ENCODE measurements around the gene VCX3B.
A peak's percentile ranks its signal among the peaks of the same experiment; 100 is the strongest.

The VCX3B gene

DNA sequence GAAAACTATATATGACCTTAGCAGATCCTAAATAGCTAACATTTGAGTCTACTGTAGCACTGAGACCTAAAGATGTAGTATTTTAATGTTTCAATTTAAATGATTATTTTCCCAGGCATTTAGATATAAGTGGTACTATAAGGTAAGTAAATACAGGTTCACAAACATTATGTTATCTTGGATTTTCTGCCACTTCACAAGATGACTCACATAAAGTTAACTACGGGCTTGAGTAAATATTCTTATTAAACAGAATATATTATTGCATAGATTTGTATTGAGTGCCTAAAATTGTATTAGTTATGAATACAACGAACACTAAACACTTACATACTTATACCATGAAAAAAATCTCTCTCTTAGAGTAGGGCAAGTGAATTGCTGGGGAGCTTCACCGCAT is 34.2 kb upstream of the VCX3B start:
- DNase-seq, result no peak
- H3K4me2 ChIP-seq (ENCODE audit: low read length, poor library complexity, severe bottlenecking), result no peak overlapping the region
- H3K79me1 ChIP-seq (replicated peaks; ENCODE audit: low read length, poor library complexity, severe bottlenecking), result no peaks in the 10 kb centered on the region
- no peak overlapping the region for H3K4me3 ChIP-seq (ENCODE audit: insufficient read depth in 1 of 2, low read depth in 1 of 2, low read length in 2 of 2)
- no peak overlapping the region for H3K18ac ChIP-seq (ENCODE audit: low read depth in 1 of 2, low read length in 2 of 2)
- no peak overlapping the region for H2AK5ac ChIP-seq (ENCODE audit: low read length, severe bottlenecking)
- no peak overlapping the region for H3K23ac ChIP-seq (ENCODE audit: low read length in 2 of 2)
- H3K9ac ChIP-seq (ENCODE audit: low read length), result no peak overlapping the region
- H4K91ac ChIP-seq (ENCODE audit: low read length), result no peak overlapping the region
- H3K4ac ChIP-seq (ENCODE audit: low read depth in 1 of 2, low read length in 2 of 2), result no peak overlapping the region
- peaks cover 2% of the 10 kb centered on the region for H3K9me3 ChIP-seq (ENCODE audit: control insufficient read depth, low read length)
- H2BK15ac ChIP-seq (ENCODE audit: low read depth, poor library complexity, severe bottlenecking), result no peak overlapping the region
- no peak overlapping the region for H2BK5ac ChIP-seq (ENCODE audit: low read depth, low read length, poor library complexity, severe bottlenecking)
- H3K27me3 ChIP-seq (ENCODE audit: control insufficient read depth in 1 of 2, insufficient read depth in 1 of 2, low read length in 2 of 2), result no peaks in the 10 kb centered on the region
- H3K4me1 ChIP-seq (ENCODE audit: control insufficient read depth, insufficient read depth, low read depth, low read length), result no peaks in the 10 kb centered on the region
- 100% methylated on average over 1 of the region's 3 CpGs for WGBS
- H3K36me3 ChIP-seq (ENCODE audit: control insufficient read depth in 1 of 2, insufficient read depth in 2 of 2, low read depth in 1 of 2, low read length in 2 of 2), result no peaks in the 10 kb centered on the region
- H2BK12ac ChIP-seq (ENCODE audit: low read length in 2 of 2), result no peak overlapping the region
- no peak overlapping the region for H2AFZ ChIP-seq (ENCODE audit: low read depth, low read length)
- no peak overlapping the region for H4K8ac ChIP-seq (ENCODE audit: low read length)
- H3K27ac ChIP-seq (ENCODE audit: low read length, poor library complexity, severe bottlenecking), result no peak overlapping the region
- no peak overlapping the region for H2BK120ac ChIP-seq (ENCODE audit: low read depth, low read length)
- H3K14ac ChIP-seq (ENCODE audit: low read length in 2 of 2), result no peak overlapping the region

DNA sequence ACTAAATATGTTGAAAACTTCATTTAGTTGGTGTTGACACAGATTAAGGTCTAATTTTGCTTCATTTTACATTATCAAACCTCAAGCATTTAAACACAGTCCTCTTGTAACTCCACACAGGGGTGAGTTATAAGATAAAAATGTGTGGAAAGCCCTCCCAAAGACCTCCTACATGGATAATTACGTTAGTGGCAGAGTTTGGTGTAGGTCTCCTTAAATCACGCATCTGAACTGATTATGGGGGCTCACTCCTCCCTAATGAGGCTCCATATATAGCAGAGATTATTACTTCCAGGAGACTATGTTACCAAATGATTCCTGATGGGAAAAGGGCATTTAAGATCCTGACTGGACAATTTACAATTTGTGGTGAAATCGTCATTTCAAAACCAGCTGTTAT is 32.2 kb upstream of the VCX3B start:
- Histone ChIP-seq H2BK120ac (ENCODE audit: low read depth, low read length) (no peak overlapping the region), H3K4me3 (ENCODE audit: insufficient read depth in 1 of 2, low read depth in 1 of 2, low read length in 2 of 2) (no peak overlapping the region), H3K9ac (ENCODE audit: low read length) (no peak overlapping the region), H2BK5ac (ENCODE audit: low read depth, low read length, poor library complexity, severe bottlenecking) (no peak overlapping the region), H2BK12ac (ENCODE audit: low read length in 2 of 2) (no peak overlapping the region), H3K27ac (ENCODE audit: low read length, poor library complexity, severe bottlenecking) (no peak overlapping the region), H3K14ac (ENCODE audit: low read length in 2 of 2) (no peak overlapping the region), H3K4ac (ENCODE audit: low read depth in 1 of 2, low read length in 2 of 2) (no peak overlapping the region), H4K8ac (ENCODE audit: low read length) (no peak overlapping the region), H3K4me1 (ENCODE audit: control insufficient read depth, insufficient read depth, low read depth, low read length) (no peaks in the 10 kb centered on the region), H2AK5ac (ENCODE audit: low read length, severe bottlenecking) (no peak overlapping the region), H2AFZ (ENCODE audit: low read depth, low read length) (no peak overlapping the region), H4K91ac (ENCODE audit: low read length) (no peak overlapping the region), H2BK15ac (ENCODE audit: low read depth, poor library complexity, severe bottlenecking) (no peak overlapping the region), H3K23ac (ENCODE audit: low read length in 2 of 2) (no peak overlapping the region), H3K36me3 (ENCODE audit: control insufficient read depth in 1 of 2, insufficient read depth in 2 of 2, low read depth in 1 of 2, low read length in 2 of 2) (no peaks in the 10 kb centered on the region), H3K18ac (ENCODE audit: low read depth in 1 of 2, low read length in 2 of 2) (no peak overlapping the region), H3K27me3 (ENCODE audit: control insufficient read depth in 1 of 2, insufficient read depth in 1 of 2, low read length in 2 of 2) (no peaks in the 10 kb centered on the region), H3K79me1 (replicated peaks; ENCODE audit: low read length, poor library complexity, severe bottlenecking) (no peaks in the 10 kb centered on the region), H3K4me2 (ENCODE audit: low read length, poor library complexity, severe bottlenecking) (no peak overlapping the region), H3K9me3 (ENCODE audit: control insufficient read depth, low read length) (peaks cover 2% of the 10 kb centered on the region)
- WGBS, result no CpG with 5 or more reads among the region's 3 CpGs
- DNase-seq, result no peak

DNA sequence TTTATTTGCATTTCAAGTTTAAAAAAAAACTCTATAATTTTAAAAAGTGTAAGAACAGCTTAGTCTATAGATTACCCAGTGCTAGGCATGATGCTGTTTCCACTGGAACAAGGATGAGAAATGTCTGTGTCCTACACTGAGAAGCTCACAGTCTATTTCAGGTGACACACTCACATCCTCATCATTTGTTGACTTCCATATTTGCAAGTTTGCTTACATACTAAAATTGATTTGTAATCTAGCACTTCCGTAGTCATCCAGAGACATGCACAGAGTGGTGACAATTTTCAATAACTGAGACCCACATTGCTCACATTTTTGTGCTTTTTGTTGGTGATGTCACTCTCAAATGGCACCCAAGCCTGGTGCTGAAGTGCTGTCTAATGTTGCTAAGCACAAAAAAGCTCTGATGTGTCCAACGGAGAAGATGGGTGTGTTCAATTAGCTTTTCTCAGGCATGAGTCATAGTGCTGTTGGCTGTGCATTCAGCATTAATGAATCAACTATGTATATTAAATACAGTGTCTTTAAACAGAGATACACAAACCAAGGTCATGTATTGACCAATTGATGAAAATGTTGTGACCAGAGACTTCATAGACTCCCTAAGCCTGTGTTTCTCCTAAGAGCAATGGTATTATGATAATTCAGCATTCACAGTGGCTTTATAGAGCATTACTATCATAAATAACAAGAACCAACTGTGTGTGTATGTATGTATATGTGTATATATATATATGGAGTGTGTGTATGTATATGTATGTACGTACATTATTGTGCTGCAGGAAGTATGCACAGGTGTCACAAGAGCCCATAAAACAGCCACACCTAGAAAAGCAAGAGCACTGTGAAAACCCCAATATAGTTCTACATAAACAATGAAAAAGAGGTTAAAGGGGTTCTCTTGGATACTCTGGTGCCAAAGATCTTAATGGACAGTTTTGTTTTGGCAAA is 31.2 kb upstream of the VCX3B start:
- Histone ChIP-seq H3K18ac (ENCODE audit: low read depth in 1 of 2, low read length in 2 of 2) (no peak overlapping the region), H3K23ac (ENCODE audit: low read length in 2 of 2) (no peak overlapping the region), H4K8ac (ENCODE audit: low read length) (no peak overlapping the region), H3K9me3 (ENCODE audit: control insufficient read depth, low read length) (no peaks in the 10 kb centered on the region), H3K27me3 (ENCODE audit: control insufficient read depth in 1 of 2, insufficient read depth in 1 of 2, low read length in 2 of 2) (no peaks in the 10 kb centered on the region), H2AK5ac (ENCODE audit: low read length, severe bottlenecking) (no peak overlapping the region), H3K36me3 (ENCODE audit: control insufficient read depth in 1 of 2, insufficient read depth in 2 of 2, low read depth in 1 of 2, low read length in 2 of 2) (no peaks in the 10 kb centered on the region), H4K91ac (ENCODE audit: low read length) (no peak overlapping the region), H2BK12ac (ENCODE audit: low read length in 2 of 2) (no peak overlapping the region), H3K14ac (ENCODE audit: low read length in 2 of 2) (no peak overlapping the region), H3K27ac (ENCODE audit: low read length, poor library complexity, severe bottlenecking) (no peak overlapping the region), H3K79me1 (replicated peaks; ENCODE audit: low read length, poor library complexity, severe bottlenecking) (no peaks in the 10 kb centered on the region), H2AFZ (ENCODE audit: low read depth, low read length) (no peak overlapping the region), H3K4ac (ENCODE audit: low read depth in 1 of 2, low read length in 2 of 2) (no peak overlapping the region), H3K4me1 (ENCODE audit: control insufficient read depth, insufficient read depth, low read depth, low read length) (no peaks in the 10 kb centered on the region), H2BK15ac (ENCODE audit: low read depth, poor library complexity, severe bottlenecking) (no peak overlapping the region), H2BK120ac (ENCODE audit: low read depth, low read length) (no peak overlapping the region), H3K4me3 (ENCODE audit: insufficient read depth in 1 of 2, low read depth in 1 of 2, low read length in 2 of 2) (no peak overlapping the region), H2BK5ac (ENCODE audit: low read depth, low read length, poor library complexity, severe bottlenecking) (no peak overlapping the region), H3K9ac (ENCODE audit: low read length) (no peak overlapping the region), H3K4me2 (ENCODE audit: low read length, poor library complexity, severe bottlenecking) (no peak overlapping the region)
- whole genome bisulfite sequencing, result 82% methylated on average over 1 of the region's 3 CpGs
- DNase-seq, result peak; percentile 0

DNA sequence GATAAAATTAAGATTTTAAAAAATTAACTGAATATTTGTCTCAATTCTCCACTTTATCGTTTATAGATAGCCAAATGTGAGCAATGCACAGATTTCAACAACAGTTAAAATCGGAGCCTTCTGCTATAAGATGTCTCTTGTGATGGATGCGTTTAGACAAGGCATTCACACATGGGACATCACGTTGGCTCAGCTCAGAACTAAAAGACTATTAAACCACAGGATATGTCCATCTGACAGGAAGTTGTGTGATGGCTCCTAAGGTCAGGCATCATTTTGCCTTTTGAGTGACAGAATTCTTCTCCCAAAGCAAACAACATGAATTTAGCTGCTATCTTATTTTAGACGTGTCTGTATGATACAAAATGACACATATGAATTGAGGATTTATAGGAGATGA is 17.3 kb upstream of the VCX3B start:
- H2BK120ac ChIP-seq (ENCODE audit: low read depth, low read length), result no peak overlapping the region
- no peak overlapping the region for H2BK5ac ChIP-seq (ENCODE audit: low read depth, low read length, poor library complexity, severe bottlenecking)
- H3K79me1 ChIP-seq (replicated peaks; ENCODE audit: low read length, poor library complexity, severe bottlenecking), result no peaks in the 10 kb centered on the region
- H4K8ac ChIP-seq (ENCODE audit: low read length), result no peak overlapping the region
- H3K36me3 ChIP-seq (ENCODE audit: control insufficient read depth in 1 of 2, insufficient read depth in 2 of 2, low read depth in 1 of 2, low read length in 2 of 2), result no peaks in the 10 kb centered on the region
- H3K27ac ChIP-seq (ENCODE audit: low read length, poor library complexity, severe bottlenecking), result no peak overlapping the region
- H3K4me3 ChIP-seq (ENCODE audit: insufficient read depth in 1 of 2, low read depth in 1 of 2, low read length in 2 of 2), result no peak overlapping the region
- DNase-seq, result no peak
- no peaks in the 10 kb centered on the region for H3K4me1 ChIP-seq (ENCODE audit: control insufficient read depth, insufficient read depth, low read depth, low read length)
- no peak overlapping the region for H3K4me2 ChIP-seq (ENCODE audit: low read length, poor library complexity, severe bottlenecking)
- H3K4ac ChIP-seq (ENCODE audit: low read depth in 1 of 2, low read length in 2 of 2), result no peak overlapping the region
- H2BK12ac ChIP-seq (ENCODE audit: low read length in 2 of 2), result no peak overlapping the region
- no peak overlapping the region for H2AK5ac ChIP-seq (ENCODE audit: low read length, severe bottlenecking)
- no peak overlapping the region for H3K18ac ChIP-seq (ENCODE audit: low read depth in 1 of 2, low read length in 2 of 2)
- no peak overlapping the region for H3K9ac ChIP-seq (ENCODE audit: low read length)
- no peak overlapping the region for H3K14ac ChIP-seq (ENCODE audit: low read length in 2 of 2)
- H3K27me3 ChIP-seq (ENCODE audit: control insufficient read depth in 1 of 2, insufficient read depth in 1 of 2, low read length in 2 of 2), result no peaks in the 10 kb centered on the region
- H3K9me3 ChIP-seq (ENCODE audit: control insufficient read depth, low read length), result no peaks in the 10 kb centered on the region
- no peak overlapping the region for H4K91ac ChIP-seq (ENCODE audit: low read length)
- H2AFZ ChIP-seq (ENCODE audit: low read depth, low read length), result no peak overlapping the region
- H2BK15ac ChIP-seq (ENCODE audit: low read depth, poor library complexity, severe bottlenecking), result no peak overlapping the region
- no peak overlapping the region for H3K23ac ChIP-seq (ENCODE audit: low read length in 2 of 2)
- 100% methylated on average over 2 of the region's 5 CpGs for WGBS
